Liver (tissue), 3 donors: ENCODE measurements around the gene EDN3.

Source experiments
- RAD21 ChIP-seq, 2 donors: IDR thresholded peaks; 2 replicates each; pipeline ENCODE4 v1.6.1; 2016; ENCODE audit warnings: antibody characterized with exemption in 2 of 2, mild to moderate bottlenecking in 2 of 2
- SP1 ChIP-seq: IDR thresholded peaks from 2 replicates; pipeline ENCODE4 v1.6.1; 2018; ENCODE audit warnings: antibody characterized with exemption, mild to moderate bottlenecking
- TF ChIP-seq, protein P1 (sequence below): fragments of 150-350 bp; IDR thresholded peaks from 2 replicates; pipeline ENCODE4 v1.5.1; 2017; ENCODE audit warnings: improper control_type of control experiment, low read depth, low read length; ENCODE audit not compliant: missing input control
- TF ChIP-seq, protein P2 (sequence below): IDR thresholded peaks from 2 replicates; pipeline ENCODE4 v1.6.1; 2016; ENCODE audit warnings: antibody characterized with exemption
- TF ChIP-seq, protein P3 (sequence below): IDR thresholded peaks from 2 replicates; pipeline ENCODE4 v1.6.1; 2016; ENCODE audit warnings: antibody characterized with exemption
- donor health status: healthy.
- donor health status: healthy.

DNA sequence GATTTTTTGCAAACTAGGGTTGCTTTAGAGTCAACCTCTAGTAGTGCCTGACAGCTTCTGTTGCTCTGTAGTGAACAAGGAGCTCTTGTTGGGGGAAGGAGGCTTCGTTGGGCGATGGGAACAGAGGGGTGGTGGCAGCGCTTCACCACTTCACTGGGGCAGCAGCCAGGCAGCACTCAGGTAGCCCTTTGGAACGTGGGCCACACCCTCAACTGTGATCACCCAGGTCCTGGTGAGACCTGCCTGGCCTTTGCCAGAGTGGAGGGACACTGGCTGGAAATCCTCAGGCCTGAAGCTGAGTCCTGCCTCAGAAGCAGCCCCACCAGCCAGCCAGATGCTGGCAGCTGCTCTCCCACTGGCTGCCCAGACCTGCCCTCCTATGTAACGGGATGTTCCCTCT is 10.4 kb upstream of the EDN3 start:
- TF ChIP-seq, protein P1, sequence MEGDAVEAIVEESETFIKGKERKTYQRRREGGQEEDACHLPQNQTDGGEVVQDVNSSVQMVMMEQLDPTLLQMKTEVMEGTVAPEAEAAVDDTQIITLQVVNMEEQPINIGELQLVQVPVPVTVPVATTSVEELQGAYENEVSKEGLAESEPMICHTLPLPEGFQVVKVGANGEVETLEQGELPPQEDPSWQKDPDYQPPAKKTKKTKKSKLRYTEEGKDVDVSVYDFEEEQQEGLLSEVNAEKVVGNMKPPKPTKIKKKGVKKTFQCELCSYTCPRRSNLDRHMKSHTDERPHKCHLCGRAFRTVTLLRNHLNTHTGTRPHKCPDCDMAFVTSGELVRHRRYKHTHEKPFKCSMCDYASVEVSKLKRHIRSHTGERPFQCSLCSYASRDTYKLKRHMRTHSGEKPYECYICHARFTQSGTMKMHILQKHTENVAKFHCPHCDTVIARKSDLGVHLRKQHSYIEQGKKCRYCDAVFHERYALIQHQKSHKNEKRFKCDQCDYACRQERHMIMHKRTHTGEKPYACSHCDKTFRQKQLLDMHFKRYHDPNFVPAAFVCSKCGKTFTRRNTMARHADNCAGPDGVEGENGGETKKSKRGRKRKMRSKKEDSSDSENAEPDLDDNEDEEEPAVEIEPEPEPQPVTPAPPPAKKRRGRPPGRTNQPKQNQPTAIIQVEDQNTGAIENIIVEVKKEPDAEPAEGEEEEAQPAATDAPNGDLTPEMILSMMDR = no peak
- TF ChIP-seq SP1 = no peak
- TF ChIP-seq, protein P2, sequence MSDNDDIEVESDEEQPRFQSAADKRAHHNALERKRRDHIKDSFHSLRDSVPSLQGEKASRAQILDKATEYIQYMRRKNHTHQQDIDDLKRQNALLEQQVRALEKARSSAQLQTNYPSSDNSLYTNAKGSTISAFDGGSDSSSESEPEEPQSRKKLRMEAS = no peak
- TF ChIP-seq RAD21 (IDR thresholded peaks at IDR 0.05) = no peak
- TF ChIP-seq, protein P3, sequence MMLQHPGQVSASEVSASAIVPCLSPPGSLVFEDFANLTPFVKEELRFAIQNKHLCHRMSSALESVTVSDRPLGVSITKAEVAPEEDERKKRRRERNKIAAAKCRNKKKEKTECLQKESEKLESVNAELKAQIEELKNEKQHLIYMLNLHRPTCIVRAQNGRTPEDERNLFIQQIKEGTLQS = no peak
